ENCODE results near the gene IRF4.
"Not testable (repeated sequence)": the region's sequence is repeated elsewhere in the genome, so short reads cannot be mapped to it uniquely, and the experiment has no call there.

Gene IRF4

GRCh38 chr6:373773-374724 is 17.5 kb upstream of the IRF4 start:
- no peak overlapping the region for H3K9ac ChIP-seq (ENCODE audit: insufficient read length, low read depth)

GRCh38 chr6:374956-375355 is 16.6 kb upstream of the IRF4 start:
- H3K9ac ChIP-seq (ENCODE audit: insufficient read length, low read depth) = no peak overlapping the region
- no peak for TF ChIP-seq SUZ12 (IDR thresholded peaks at IDR 0.05; ENCODE audit: extremely low read depth, insufficient read depth, insufficient read length)
- no peak for TF ChIP-seq YY1 (IDR thresholded peaks at IDR 0.05; ENCODE audit: insufficient read depth, insufficient read length)
- no peak for TF ChIP-seq ZNF274 (IDR thresholded peaks at IDR 0.05; ENCODE audit: low read depth, low read length)
- H3K36me3 ChIP-seq (ENCODE audit: insufficient read depth, insufficient read length, low read length) = no peaks in the 10 kb centered on the region
- peaks cover 93% of the 10 kb centered on the region for H3K27me3 ChIP-seq (ENCODE audit: insufficient read depth, insufficient read length)
- DNase-seq (ENCODE audit: low read depth, low spot score) = no peak
- no peaks in the 10 kb centered on the region; the same call in 1 of the 2 replicates for H3K9me3 ChIP-seq (ENCODE audit: insufficient read depth, low read length)
- H3K4me3 ChIP-seq (ENCODE audit: insufficient read length, low read depth) = no peak overlapping the region
- H3K4me1 ChIP-seq (ENCODE audit: insufficient read depth, insufficient read length) = peaks cover 5% of the 10 kb centered on the region

More at GRCh38 chr6:373773-374724, 17.5 kb upstream of the IRF4 start:
- TF ChIP-seq SUZ12 (IDR thresholded peaks at IDR 0.05; ENCODE audit: extremely low read depth, insufficient read depth, insufficient read length) (no peak), YY1 (IDR thresholded peaks at IDR 0.05; ENCODE audit: insufficient read depth, insufficient read length) (no peak), ZNF274 (IDR thresholded peaks at IDR 0.05; ENCODE audit: low read depth, low read length) (no peak)
- DNase-seq (ENCODE audit: low read depth, low spot score) = no peak
- H3K36me3 ChIP-seq (ENCODE audit: insufficient read depth, insufficient read length, low read length) = no peaks in the 10 kb centered on the region
- H3K4me3 ChIP-seq (ENCODE audit: insufficient read length, low read depth) = no peak overlapping the region
- peaks cover 93% of the 10 kb centered on the region for H3K27me3 ChIP-seq (ENCODE audit: insufficient read depth, insufficient read length)
- peaks cover 7% of the 10 kb centered on the region for H3K4me1 ChIP-seq (ENCODE audit: insufficient read depth, insufficient read length)
- H3K9me3 ChIP-seq (ENCODE audit: insufficient read depth, low read length) = no peaks in the 10 kb centered on the region; the same call in 1 of the 2 replicates

- Histone ChIP-seq H3K4me1 (ENCODE audit: insufficient read depth, insufficient read length) (peaks cover 5% of the 10 kb centered on the region), H3K9ac (ENCODE audit: insufficient read length, low read depth) (no peak overlapping the region), H3K36me3 (ENCODE audit: insufficient read depth, insufficient read length, low read length) (no peaks in the 10 kb centered on the region), H3K27me3 (ENCODE audit: insufficient read depth, insufficient read length) (peaks cover 98% of the 10 kb centered on the region), H3K4me3 (ENCODE audit: insufficient read length, low read depth) (no peak overlapping the region), H3K9me3 (ENCODE audit: insufficient read depth, low read length) (no peaks in the 10 kb centered on the region; the same call in 1 of the 2 replicates)
- DNase-seq (ENCODE audit: low read depth, low spot score) = no peak
- TF ChIP-seq ZNF274 (IDR thresholded peaks at IDR 0.05; ENCODE audit: low read depth, low read length) (no peak), YY1 (IDR thresholded peaks at IDR 0.05; ENCODE audit: insufficient read depth, insufficient read length) (no peak), SUZ12 (IDR thresholded peaks at IDR 0.05; ENCODE audit: extremely low read depth, insufficient read depth, insufficient read length) (no peak)
Observed at GRCh38 chr6:376827-377640, 14.5 kb upstream of the IRF4 start.

GRCh38 chr6:377641-378020 is 13.9 kb upstream of the IRF4 start:
- peaks cover 95% of the 10 kb centered on the region for H3K27me3 ChIP-seq (ENCODE audit: insufficient read depth, insufficient read length)
- not testable (repeated sequence) for DNase-seq (ENCODE audit: low read depth, low spot score); H3K4me1 ChIP-seq (ENCODE audit: insufficient read depth, insufficient read length); H3K36me3 ChIP-seq (ENCODE audit: insufficient read depth, insufficient read length, low read length); H3K9me3 ChIP-seq (ENCODE audit: insufficient read depth, low read length); H3K9ac ChIP-seq (ENCODE audit: insufficient read length, low read depth); H3K4me3 ChIP-seq (ENCODE audit: insufficient read length, low read depth)

GRCh38 chr6:378090-378957 is 13.2 kb upstream of the IRF4 start:
- Histone ChIP-seq H3K27me3 (ENCODE audit: insufficient read depth, insufficient read length) (peaks cover 88% of the 10 kb centered on the region), H3K4me3 (ENCODE audit: insufficient read length, low read depth) (no peak overlapping the region), H3K9me3 (ENCODE audit: insufficient read depth, low read length) (no peaks in the 10 kb centered on the region), H3K9ac (ENCODE audit: insufficient read length, low read depth) (no peak overlapping the region), H3K4me1 (ENCODE audit: insufficient read depth, insufficient read length) (peaks cover 3% of the 10 kb centered on the region), H3K36me3 (ENCODE audit: insufficient read depth, insufficient read length, low read length) (no peaks in the 10 kb centered on the region)
- no peak for DNase-seq (ENCODE audit: low read depth, low spot score)
- TF ChIP-seq YY1 (IDR thresholded peaks at IDR 0.05; ENCODE audit: insufficient read depth, insufficient read length) (no peak), SUZ12 (IDR thresholded peaks at IDR 0.05; ENCODE audit: extremely low read depth, insufficient read depth, insufficient read length) (no peak)

- TF ChIP-seq SUZ12 (IDR thresholded peaks at IDR 0.05; ENCODE audit: extremely low read depth, insufficient read depth, insufficient read length) = no peak
- no peak for TF ChIP-seq ZNF274 (IDR thresholded peaks at IDR 0.05; ENCODE audit: low read depth, low read length)
- no peak for TF ChIP-seq YY1 (IDR thresholded peaks at IDR 0.05; ENCODE audit: insufficient read depth, insufficient read length)
- H3K4me3 ChIP-seq (ENCODE audit: insufficient read length, low read depth) = no peak overlapping the region
- H3K9ac ChIP-seq (ENCODE audit: insufficient read length, low read depth) = no peak overlapping the region
- peaks cover 81% of the 10 kb centered on the region for H3K27me3 ChIP-seq (ENCODE audit: insufficient read depth, insufficient read length)
- H3K4me1 ChIP-seq (ENCODE audit: insufficient read depth, insufficient read length) = peaks cover 2% of the 10 kb centered on the region
- H3K9me3 ChIP-seq (ENCODE audit: insufficient read depth, low read length) = no peaks in the 10 kb centered on the region
- no peak for DNase-seq (ENCODE audit: low read depth, low spot score)
- H3K36me3 ChIP-seq (ENCODE audit: insufficient read depth, insufficient read length, low read length) = no peaks in the 10 kb centered on the region
Observed at GRCh38 chr6:378958-379409, 12.6 kb upstream of the IRF4 start.
